GM19351 (cell line): Measurements from ENCODE around the gene TRIM33.
A peak's percentile ranks its signal among the peaks of the same experiment; 100 is the strongest.

ENCODE experiments used
- ATAC-seq: cut with Tn5 transposase; IDR thresholded peaks from one replicate; pipeline ENCODE4 v1.9.1; 2021; ENCODE audit warnings: mild to moderate bottlenecking, moderate library complexity; ENCODE audit not compliant: unreplicated experiment

Gene TRIM33

DNA sequence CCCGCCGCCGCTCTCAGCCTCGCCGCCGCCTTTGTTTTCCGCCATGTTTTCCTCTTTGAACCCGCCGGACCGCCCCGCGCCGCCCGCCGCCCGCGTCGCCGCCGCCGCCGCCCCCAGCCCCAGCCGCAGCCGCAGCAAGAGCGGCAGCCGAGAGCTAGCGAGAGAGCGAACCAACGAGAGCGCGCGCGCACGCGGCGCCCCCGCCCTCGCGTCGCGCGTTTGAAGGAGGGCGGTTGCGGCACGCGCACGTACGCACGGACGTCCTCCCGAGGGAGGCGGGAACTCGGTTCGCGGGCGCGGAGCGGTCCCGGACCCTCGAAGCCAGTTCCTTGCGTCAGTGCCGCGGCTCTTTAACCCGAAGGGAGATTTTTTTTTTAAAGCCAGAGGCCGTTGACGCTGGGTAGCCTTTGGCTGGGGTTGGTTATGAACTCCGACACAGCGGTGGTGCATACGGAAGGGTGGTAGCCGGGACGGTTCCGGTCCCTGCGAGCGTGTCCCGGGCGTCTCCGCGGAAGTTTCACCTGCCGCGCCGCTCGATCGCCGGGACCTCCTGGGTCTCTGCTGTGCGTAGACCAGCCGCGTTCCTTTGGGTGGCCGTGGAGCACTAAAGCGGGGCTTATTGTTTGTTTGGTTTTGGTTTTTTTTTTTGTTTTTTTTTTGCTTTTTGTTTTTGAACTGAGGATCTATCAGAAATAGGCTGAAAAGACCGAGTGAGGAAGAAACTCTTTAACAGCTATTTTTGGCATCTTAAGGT, at the start of gene TRIM33:
TRIM33 (minus strand) TSS at position 172 of the 754 bp plus-strand sequence; CDS start at position 45, 127 bp downstream.
- ATAC-seq, result peak; percentile 74

DNA sequence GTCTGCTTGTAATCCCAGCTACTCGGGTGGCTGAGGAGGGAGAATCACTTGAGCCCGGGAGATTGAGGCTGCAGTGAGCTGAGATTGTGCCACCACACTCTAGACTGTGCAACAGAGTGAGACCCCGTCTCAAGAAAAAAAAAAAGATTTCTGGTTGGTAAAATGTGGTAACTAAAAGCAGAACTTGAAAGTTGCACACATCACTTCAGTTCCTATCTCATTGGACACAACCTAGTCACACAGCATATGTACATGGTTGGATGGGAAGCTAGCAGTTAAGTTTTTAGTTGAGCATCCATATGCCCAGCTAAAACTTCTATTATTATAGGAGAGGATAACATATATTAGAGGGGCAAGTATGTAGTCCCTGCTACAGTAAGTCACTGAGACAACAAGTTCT, 48.4 kb upstream of the TRIM33 start:
- ATAC-seq, result peak; percentile 59

GRCh38 chr1:114558544-114558943, 47.5 kb upstream of the TRIM33 start:
- peak; percentile 71 for ATAC-seq

DNA sequence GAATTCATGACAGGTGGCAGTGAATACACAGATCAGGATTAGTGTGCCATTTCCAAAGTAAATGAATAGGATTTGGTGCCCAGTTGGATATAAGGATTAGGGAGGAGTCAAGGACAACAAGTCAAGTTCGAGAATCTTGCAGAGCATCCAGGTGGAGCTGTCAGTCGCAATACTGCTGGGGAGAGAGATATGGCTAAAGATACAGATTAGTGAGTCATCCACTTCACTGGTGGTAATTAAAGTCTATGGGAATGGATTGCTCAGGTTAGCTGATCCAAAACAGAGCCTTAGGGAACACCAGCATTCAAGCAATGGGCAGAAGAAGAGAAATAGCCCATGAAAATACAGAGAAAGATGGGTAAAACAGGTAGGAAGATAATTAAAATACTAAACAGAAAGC, 43.6 kb upstream of the TRIM33 start:
- ATAC-seq, result no peak

DNA sequence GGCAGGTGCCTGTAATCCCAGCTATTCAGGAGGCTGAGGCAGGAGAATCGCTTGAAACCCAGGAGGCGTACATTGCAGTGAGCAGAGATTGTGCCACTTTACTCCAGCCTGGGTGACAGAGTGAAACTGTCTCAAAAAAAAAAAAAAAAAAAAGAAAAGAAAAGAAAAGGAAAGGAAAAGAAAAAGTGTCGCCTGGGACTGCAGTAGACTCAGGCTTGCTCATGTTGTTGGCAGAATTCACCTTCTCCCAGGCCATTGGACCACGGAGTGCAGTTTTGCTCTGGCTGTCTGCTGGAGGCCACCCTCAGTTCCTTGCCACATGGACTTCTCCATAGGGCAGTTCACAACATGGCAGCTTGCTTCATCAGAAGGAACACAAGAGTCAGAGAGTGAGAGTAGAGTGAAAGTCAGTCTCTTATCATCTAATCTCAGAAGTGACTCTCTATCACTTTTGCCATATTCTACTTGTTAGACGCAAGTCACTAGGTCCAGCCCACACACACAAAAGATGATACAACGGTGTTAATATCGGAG, 41.2 kb upstream of the TRIM33 start:
- ATAC-seq, result no peak

- ATAC-seq, result no peak
These were observed 40.4 kb upstream of the TRIM33 start for GRCh38 chr1:114551400-114551799.

- ATAC-seq, result no peak
These were observed 39.3 kb upstream of the TRIM33 start for GRCh38 chr1:114550336-114550735.

- no peak for ATAC-seq
These were observed 38.1 kb upstream of the TRIM33 start for GRCh38 chr1:114549137-114549536.

- ATAC-seq, result no peak
These were observed 36.1 kb upstream of the TRIM33 start for GRCh38 chr1:114547076-114547475.

GRCh38 chr1:114545796-114546195, 34.8 kb upstream of the TRIM33 start:
- ATAC-seq, result no peak

- no peak for ATAC-seq
These were observed 34.3 kb upstream of the TRIM33 start for GRCh38 chr1:114545315-114545714.

DNA sequence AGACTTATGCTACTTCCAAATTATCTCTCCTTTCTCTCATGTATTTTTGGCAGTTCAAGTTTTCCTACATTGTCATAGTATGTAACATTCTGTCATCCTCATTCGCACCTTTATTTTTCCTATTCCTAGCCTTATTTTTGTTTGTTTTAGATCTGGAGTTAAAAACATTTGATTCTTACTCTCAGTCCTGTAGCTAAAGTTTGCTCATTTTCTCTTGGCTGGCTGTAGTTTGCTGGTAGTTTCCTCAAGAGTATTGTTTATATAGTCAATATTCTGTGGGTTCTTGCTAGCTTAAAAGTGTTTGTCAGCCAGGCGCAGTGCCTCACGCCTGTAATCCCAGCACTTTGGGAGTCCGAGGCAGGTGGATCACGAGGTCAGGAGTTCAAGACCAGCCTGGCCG, 29.8 kb upstream of the TRIM33 start:
- ATAC-seq, result no peak

DNA sequence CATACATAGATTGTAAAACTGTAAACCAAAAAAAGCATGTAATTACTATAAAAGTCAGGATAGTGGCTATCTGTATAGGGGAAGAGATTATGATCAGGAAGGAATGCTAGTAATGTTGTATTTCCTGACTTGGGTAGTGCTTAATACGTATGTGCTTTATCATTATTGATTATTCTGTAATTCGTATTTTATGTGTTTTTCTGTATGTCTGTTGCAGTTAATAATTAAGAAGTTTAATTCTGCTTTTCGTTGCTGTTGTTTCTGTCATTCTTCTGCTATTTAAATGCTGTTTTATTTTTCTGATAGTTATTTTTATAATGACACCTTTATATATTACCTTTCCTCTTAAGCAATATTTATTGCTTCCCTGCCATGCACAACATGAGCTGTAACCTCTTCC, 29.3 kb upstream of the TRIM33 start:
- no peak for ATAC-seq

- no peak for ATAC-seq
These were observed 25.0 kb upstream of the TRIM33 start for GRCh38 chr1:114536043-114536442.

DNA sequence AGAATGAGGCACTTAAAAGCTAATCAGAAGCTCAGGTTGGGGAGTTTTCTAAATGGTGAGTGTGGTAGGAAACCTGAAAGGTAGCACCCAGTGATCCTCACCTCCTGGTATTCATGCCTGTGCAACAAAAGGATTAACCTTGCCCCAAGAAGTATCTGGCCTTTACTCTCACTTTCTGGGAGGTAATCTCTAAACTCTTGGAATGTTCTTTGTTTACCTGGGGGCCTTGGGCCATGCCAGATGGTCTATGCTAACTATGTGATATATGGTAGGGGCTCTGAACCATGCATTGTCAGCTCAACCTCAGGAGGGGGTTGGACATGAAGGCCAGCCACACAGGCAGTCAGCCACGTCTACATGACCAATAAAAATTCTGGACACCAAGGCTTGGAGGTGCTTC, 24.4 kb upstream of the TRIM33 start:
- ATAC-seq, result no peak

DNA sequence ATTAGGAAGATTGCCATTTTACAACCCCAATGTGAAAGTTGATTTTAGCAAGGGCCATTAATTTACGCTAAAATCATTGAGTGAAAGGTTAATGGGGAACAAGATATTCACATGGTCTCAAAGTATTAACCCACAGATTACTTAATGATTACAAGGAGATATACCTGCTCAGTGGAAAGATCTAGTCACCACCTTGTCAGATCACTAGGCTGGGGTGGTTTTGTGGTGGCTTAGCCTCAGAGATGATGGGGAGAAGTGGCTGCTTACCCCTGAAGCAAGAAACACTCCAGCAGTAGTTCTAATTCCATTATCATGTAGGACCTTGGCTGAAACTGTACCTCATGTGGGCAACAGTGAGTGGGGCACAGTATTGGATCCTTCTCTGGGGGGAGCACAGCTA, 20.1 kb upstream of the TRIM33 start:
- no peak for ATAC-seq

DNA sequence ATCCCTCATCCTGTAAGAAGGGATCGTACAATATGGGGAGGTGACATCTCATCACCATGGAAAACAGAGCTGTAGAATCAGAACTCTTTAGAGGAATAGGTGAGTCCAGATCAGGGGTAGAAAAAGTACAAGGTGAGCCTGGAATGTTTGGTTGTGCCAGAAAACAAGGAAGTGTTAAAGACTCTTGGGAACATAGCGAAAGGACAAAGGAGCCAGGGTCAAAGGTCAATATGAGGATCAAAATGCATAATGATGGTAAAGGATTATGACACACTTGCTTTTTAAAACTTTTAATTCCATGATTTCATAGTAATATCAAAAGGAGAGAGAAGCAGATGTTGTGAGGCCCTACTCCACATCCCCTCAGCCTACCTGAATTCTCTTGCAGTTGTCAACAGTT, 19.2 kb upstream of the TRIM33 start:
- no peak for ATAC-seq

DNA sequence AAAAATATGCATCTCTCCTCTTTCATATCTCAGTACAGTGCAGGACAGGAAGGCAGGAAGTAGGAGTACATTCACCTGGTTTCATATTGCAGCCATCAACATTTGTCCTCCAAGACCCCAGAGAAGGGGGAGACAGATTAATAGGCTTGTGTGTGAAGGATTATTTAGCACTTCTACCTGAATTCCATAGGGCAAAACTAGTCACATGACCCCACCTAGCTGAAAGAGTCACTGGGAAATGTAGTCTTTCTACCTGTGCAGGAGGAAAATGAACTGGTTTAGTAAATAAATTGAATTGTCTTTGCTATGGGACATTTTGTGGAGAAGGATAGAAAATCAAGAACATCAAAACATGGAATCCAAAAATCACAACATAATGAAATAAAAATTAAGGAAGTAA, 13.9 kb upstream of the TRIM33 start:
- ATAC-seq, result no peak

- ATAC-seq, result no peak
These were observed 11.2 kb upstream of the TRIM33 start for GRCh38 chr1:114522264-114522575.

DNA sequence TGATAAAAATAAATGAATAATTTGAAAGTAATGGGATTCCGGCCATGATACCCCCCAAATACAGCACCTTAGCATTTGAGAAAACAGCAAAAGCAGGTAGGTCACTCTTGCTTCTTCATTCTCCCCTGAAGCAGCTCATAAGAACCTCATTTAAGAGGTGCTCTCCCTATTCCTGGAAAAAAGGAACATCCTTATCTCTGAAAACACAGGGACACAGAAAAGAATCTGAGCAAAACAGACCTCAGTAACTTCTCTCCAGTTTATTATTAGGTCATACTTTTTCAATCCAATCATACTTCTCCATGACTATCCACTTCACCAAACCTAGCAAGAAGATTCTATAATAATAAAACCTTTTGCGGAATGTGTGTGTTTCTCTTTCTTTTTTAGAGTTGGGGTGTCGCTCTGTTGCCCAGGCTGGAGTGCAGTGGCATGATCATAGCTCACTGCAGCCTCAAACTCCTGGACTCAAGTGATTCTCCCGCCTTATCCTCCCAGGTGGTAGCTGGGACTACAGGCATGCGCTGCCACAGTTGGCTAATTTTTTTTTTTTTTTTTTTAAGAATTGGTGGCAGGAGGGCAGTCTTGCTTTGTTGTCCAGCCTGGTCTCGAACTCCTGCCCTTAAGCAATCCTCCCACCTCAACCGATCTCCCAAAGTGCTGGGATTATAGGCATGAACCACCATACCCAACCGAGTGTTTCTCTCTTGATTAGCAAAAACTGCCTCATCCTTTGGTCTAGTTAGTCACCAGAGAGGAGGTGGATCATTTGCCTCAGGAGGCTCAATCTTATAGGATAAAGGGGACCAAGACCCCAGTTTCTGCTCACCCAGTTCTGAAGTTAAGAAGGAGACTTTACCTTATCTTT, 10.6 kb upstream of the TRIM33 start:
- ATAC-seq, result no peak

DNA sequence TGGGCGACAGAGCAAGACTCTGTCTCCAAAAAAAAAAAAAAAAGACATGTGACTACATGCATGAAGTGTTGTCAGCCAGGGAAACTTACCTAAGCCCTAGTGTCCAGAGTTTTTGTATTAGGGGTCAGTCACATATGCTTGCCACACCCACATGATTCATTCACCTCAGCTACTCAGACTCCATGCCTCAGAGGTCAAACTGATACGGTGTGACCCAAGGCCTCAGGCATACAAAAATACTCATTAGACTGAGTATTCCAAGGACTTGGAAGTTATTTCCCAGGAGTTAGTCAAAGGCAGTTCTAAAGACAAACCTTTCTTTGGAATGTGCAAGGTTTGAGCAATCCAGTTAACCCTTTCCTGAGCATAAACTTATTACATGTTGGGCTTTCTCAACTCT, 6.3 kb upstream of the TRIM33 start:
- no peak for ATAC-seq
